Right lobe of liver (tissue), 4 donors: ENCODE data around the gene CENPP.

Source experiments
- POLR2A ChIP-seq: fragments of 450-650 bp; IDR thresholded peaks from one replicate; pipeline ENCODE4 v1.6.1; 2017; ENCODE audit warnings: antibody characterized with exemption, mild to moderate bottlenecking
- TF ChIP-seq, protein P1 (sequence below), 4 donors: fragments of 200-600 bp in 3 of 4; fragments of 450-650 bp in 1 of 4; IDR thresholded peaks; one replicate each; pipeline versions ENCODE4 v1.5.1 to v1.8.0; 2016 to 2022; ENCODE audit warnings: antibody characterized with exemption in 4 of 4, mild to moderate bottlenecking in 2 of 4
- donor health status: DM: no; HTN: no; CAD: no.
- donor health status: DM: no; HTN: no; CAD: no.
- donor health status: DM: no; HTN: yes; CAD: no.

DNA sequence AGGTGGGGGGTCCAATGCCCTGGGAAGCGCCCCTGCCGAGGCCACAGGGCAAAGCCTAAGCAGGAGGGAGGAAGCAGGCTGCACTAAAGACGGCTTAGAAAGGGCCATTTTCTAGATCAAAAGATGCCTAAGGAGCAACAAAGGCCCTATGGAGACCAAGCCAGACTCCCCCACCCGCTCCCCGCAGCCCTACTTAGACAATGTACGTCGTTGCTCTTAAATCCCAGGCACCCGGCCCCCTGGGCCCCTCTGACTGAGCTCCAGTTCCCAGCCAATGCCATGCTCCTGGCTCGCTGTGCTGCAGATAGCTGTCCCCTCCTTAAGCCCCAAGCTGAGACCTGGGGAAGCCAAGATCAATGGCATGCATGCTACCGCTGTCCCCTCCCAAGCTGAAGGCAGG, 333.8 kb downstream of the CENPP start:
- TF ChIP-seq, protein P1, sequence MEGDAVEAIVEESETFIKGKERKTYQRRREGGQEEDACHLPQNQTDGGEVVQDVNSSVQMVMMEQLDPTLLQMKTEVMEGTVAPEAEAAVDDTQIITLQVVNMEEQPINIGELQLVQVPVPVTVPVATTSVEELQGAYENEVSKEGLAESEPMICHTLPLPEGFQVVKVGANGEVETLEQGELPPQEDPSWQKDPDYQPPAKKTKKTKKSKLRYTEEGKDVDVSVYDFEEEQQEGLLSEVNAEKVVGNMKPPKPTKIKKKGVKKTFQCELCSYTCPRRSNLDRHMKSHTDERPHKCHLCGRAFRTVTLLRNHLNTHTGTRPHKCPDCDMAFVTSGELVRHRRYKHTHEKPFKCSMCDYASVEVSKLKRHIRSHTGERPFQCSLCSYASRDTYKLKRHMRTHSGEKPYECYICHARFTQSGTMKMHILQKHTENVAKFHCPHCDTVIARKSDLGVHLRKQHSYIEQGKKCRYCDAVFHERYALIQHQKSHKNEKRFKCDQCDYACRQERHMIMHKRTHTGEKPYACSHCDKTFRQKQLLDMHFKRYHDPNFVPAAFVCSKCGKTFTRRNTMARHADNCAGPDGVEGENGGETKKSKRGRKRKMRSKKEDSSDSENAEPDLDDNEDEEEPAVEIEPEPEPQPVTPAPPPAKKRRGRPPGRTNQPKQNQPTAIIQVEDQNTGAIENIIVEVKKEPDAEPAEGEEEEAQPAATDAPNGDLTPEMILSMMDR (IDR thresholded peaks at IDR 0.05), result no peak
- no peak for TF ChIP-seq POLR2A
